ENCODE measurements around the gene ZNF319. TPM values are rescaled to one million over a fixed set of nuclear protein-coding genes. Genes with fewer than 3 reads are reported as not detected.

Gene ZNF319
- total and polyA plus RNA-seq, 2 of the 4 experiments (the other 2 are of a cell fraction), result 0.90 to 6.3 TPM

- no peak overlapping the region for H3K18ac ChIP-seq (ENCODE audit: low read depth, low read length)
- H2BK5ac ChIP-seq (ENCODE audit: low read depth, low read length, poor library complexity, severe bottlenecking), result no peak overlapping the region
- no peak overlapping the region for H2BK120ac ChIP-seq (ENCODE audit: low read depth, low read length)
- no peak overlapping the region for H3K27ac ChIP-seq (ENCODE audit: insufficient read depth, low read length)
- H3K56ac ChIP-seq (ENCODE audit: extremely low read depth, insufficient read depth, low read length), result no peak overlapping the region
- H2AK9ac ChIP-seq (replicated peaks; ENCODE audit: low read depth, low read length, poor library complexity), result no peak overlapping the region
- CTCF ChIA-PET, result no interaction called here
- in situ Hi-C loops (cut with MboI; ENCODE audit: low sequenced_read_pairs), result no loop called here
- H4K20me1 ChIP-seq (ENCODE audit: insufficient read depth, low read length), result no peaks in the 10 kb centered on the region
- H3K14ac ChIP-seq (replicated peaks; ENCODE audit: low read depth, low read length), result no peak overlapping the region
- no CpG with 5 or more reads among the region's 2 CpGs for WGBS, 2 experiments (ENCODE audit: extremely low coverage in 2 of 2, insufficient read length in 1 of 2)
- intact Hi-C loops (cut with micrococcal nuclease), result no loop called here
- no peak overlapping the region for H3K4me2 ChIP-seq (ENCODE audit: low read depth, low read length)
- no peak overlapping the region for H2BK20ac ChIP-seq (ENCODE audit: low read depth, low read length)
- no peak overlapping the region for H3K9ac ChIP-seq (ENCODE audit: low read depth, low read length)
- POLR2A ChIA-PET (ENCODE audit: unreplicated experiment), result no interaction called here
- no TSS peak for BruUV-seq (replicated peaks)
- no peak overlapping the region for H2AFZ ChIP-seq (replicated peaks; ENCODE audit: low read length, poor library complexity)
- dilution Hi-C loops (cut with HindIII; ENCODE audit: low sequenced_read_pairs, unreplicated experiment), result no loop called here
- no peak for ATAC-seq (ENCODE audit: low read depth)
- H3K9me3 ChIP-seq (ENCODE audit: control insufficient read depth, insufficient read depth, low read length), result no peaks in the 10 kb centered on the region; the same call in 1 of the 2 replicates
- no peaks in the 10 kb centered on the region for H3K9me1 ChIP-seq (ENCODE audit: insufficient read depth, low read length)
- H3K4ac ChIP-seq (ENCODE audit: low read depth, low read length), result no peak overlapping the region
- H3K4me3 ChIP-seq (ENCODE audit: insufficient read depth, low read depth, low read length), result no peak overlapping the region
- TF ChIP-seq NFE2L2 (IDR thresholded peaks at IDR 0.05; ENCODE audit: low read depth, low read length) (no peak), MAZ (IDR thresholded peaks at IDR 0.05; ENCODE audit: borderline replicate concordance, low read depth, low read length) (no peak)
- H3K36me3 ChIP-seq (ENCODE audit: control insufficient read depth, insufficient read depth, low read length), result no peaks in the 10 kb centered on the region
- no peak overlapping the region for H2BK15ac ChIP-seq (ENCODE audit: low read depth, low read length)
- no peak overlapping the region for H4K91ac ChIP-seq (ENCODE audit: insufficient read depth, low read depth, low read length)
- H4K5ac ChIP-seq (ENCODE audit: low read depth, low read length), result no peak overlapping the region
- H3K79me1 ChIP-seq (ENCODE audit: low read depth in 1 of 2, low read length in 2 of 2), result no peaks in the 10 kb centered on the region
- peaks cover 39% of the 10 kb centered on the region for H3K27me3 ChIP-seq (ENCODE audit: control insufficient read depth, insufficient read depth, low read length)
- H2AK5ac ChIP-seq (ENCODE audit: low read depth, low read length), result no peak overlapping the region
- H4K8ac ChIP-seq (ENCODE audit: low read depth in 2 of 2, low read length in 2 of 2), result no peak overlapping the region
- no peaks in the 10 kb centered on the region for H3K4me1 ChIP-seq (ENCODE audit: control insufficient read depth, insufficient read depth, low read length)
- DNase-seq, result no peak
- H3K23ac ChIP-seq (ENCODE audit: low read depth, low read length), result no peak overlapping the region
Measured at GRCh38 chr16:57949013-57949412, 51.5 kb downstream of the ZNF319 start.
